K562 (cell line): ENCODE measurements around the gene TMEM150C. TPM values are rescaled to one million over a fixed set of nuclear protein-coding genes. Genes with fewer than 3 reads are reported as not detected.

Experiments used
- ATAC-seq: fragments of 200-7000 bp; cut with Tn5 transposase; 3 replicates; pipeline ENCODE4 v1.9.1; 2020; ENCODE audit warnings: moderate library complexity
- BruUV-seq: library from RNA; stranded (reverse); fragments of 400-500 nt; replicated peaks from 2 replicates; lab custom pipeline; 2021; lab: Mats Ljungman, UMichigan
- CTCF ChIA-PET: fragments of 300-600 bp; formaldehyde crosslinking; extraction: SDS; loops from one replicate; lab custom pipeline; 2021; ENCODE audit warnings: low intra/inter-chr PET ratio; lab: Yijun Ruan, JAX
- POLR2A ChIA-PET: fragments of 300-600, 350-650 bp; sonication (Branson Sonifier 250); formaldehyde crosslinking; extraction: SDS; loops from one replicate; lab custom pipeline; 2021; ENCODE audit warnings: antibody characterized with exemption, inconsistent platforms; lab: Yijun Ruan, JAX
- DNase-seq, 4 experiments: peaks; one replicate each; pipeline versions ENCODE4 v3.0.0 to v3.0.0-alpha.2; 2011 to 2018; ENCODE audit warnings: low spot score in 3 of 4, mixed read lengths in 3 of 4; ENCODE audit errors: extremely low read depth in 1 of 4
- FAIRE-seq: peaks from 2 replicates; lab custom pipeline; 2011; peaks lifted over from hg19 to GRCh38; lab: Jason Lieb, UNC
- H2AFZ ChIP-seq: 2 replicates; pipeline ENCODE4 v1.6.0; 2011; ENCODE audit warnings: low read depth, low read length, control low read depth, inconsistent platforms
- H3K27ac ChIP-seq: fragments of 200-600 bp; 3 replicates; pipeline ENCODE4 v1.8.0; 2011; ENCODE audit warnings: low read depth, mild to moderate bottlenecking, control low read depth, inconsistent platforms, low read length, moderate library complexity, mixed read lengths; ENCODE audit errors: extremely low read depth
- H3K27me3 ChIP-seq, 2 experiments: fragments of 300-600 bp in 1 of 2; 2 replicates in 1 of 2; 3 replicates in 1 of 2; pipeline versions ENCODE4 v1.6.0 to v1.8.0; 2011; ENCODE audit warnings: inconsistent platforms in 2 of 2, low read length in 2 of 2, mild to moderate bottlenecking in 1 of 2, mixed read lengths in 1 of 2, moderate library complexity in 1 of 2; ENCODE audit not compliant: control insufficient read depth in 2 of 2, insufficient read depth in 2 of 2
- H3K36me3 ChIP-seq: fragments of 300-600 bp; 3 replicates; pipeline ENCODE4 v1.8.0; 2011; ENCODE audit warnings: mild to moderate bottlenecking, low read length, inconsistent platforms; ENCODE audit not compliant: control insufficient read depth, insufficient read depth
- H3K4me1 ChIP-seq, 2 experiments: fragments of 200-600 bp in 1 of 2; replicated peaks in 1 of 2; 2 replicates in 1 of 2; 3 replicates in 1 of 2; pipeline versions ENCODE4 v1.5.1 to v1.8.0; 2011; ENCODE audit warnings: inconsistent platforms in 2 of 2, low read length in 2 of 2, mild to moderate bottlenecking in 1 of 2, mixed read lengths in 1 of 2, moderate library complexity in 1 of 2; ENCODE audit not compliant: control insufficient read depth in 2 of 2, insufficient read depth in 2 of 2
- H3K4me2 ChIP-seq: 2 replicates; pipeline ENCODE4 v1.6.1; 2011; ENCODE audit warnings: low read length, control low read depth, inconsistent platforms, mixed read lengths; ENCODE audit not compliant: insufficient read depth
- H3K4me3 ChIP-seq: fragments of 200-600 bp; sonication (generic), shearing (Covaris generic); 2 replicates; pipeline ENCODE4 v1.5.1; 2016; ENCODE audit warnings: control low read depth, inconsistent platforms
- H3K79me2 ChIP-seq: fragments of 200-600 bp; 3 replicates; pipeline ENCODE4 v1.8.0; 2011; ENCODE audit warnings: low read length, inconsistent platforms; ENCODE audit not compliant: control insufficient read depth, insufficient read depth
- H3K9ac ChIP-seq, 2 experiments: 2 replicates each; pipeline versions ENCODE4 v1.6.0 to v1.6.1; 2011; ENCODE audit warnings: low read depth in 2 of 2, low read length in 2 of 2, control low read depth in 1 of 2, inconsistent platforms in 1 of 2, mild to moderate bottlenecking in 1 of 2, mixed read lengths in 1 of 2; ENCODE audit not compliant: insufficient read depth in 1 of 2
- H3K9me1 ChIP-seq: one replicate; pipeline ENCODE4 v1.6.0; 2011; ENCODE audit warnings: inconsistent platforms, mild to moderate bottlenecking, low read length, moderate library complexity; ENCODE audit not compliant: control insufficient read depth, insufficient read depth
- H3K9me3 ChIP-seq: replicated peaks from 2 replicates; pipeline ENCODE4 v1.5.1; 2011; ENCODE audit warnings: low read depth, low read length, inconsistent platforms; ENCODE audit not compliant: control insufficient read depth, insufficient read depth
- H4K20me1 ChIP-seq: replicated peaks from 2 replicates; pipeline ENCODE4 v1.6.1; 2011; ENCODE audit warnings: low read length, inconsistent platforms, mixed read lengths; ENCODE audit not compliant: control insufficient read depth, insufficient read depth
- CXXC5 ChIP-seq: fragments of 250-450 bp; sonication (Bioruptor Pico); IDR thresholded peaks from 2 replicates; pipeline ENCODE4 v1.8.0; 2022; ENCODE audit warnings: inconsistent platforms, mild to moderate bottlenecking, moderate library complexity
- NR1H2 ChIP-seq: sonication (generic); formaldehyde crosslinking; IDR thresholded peaks from 2 replicates; pipeline ENCODE4 v1.4.0; 2020; ENCODE audit warnings: mild to moderate bottlenecking, missing genetic modification reagents
- PHB2 ChIP-seq: fragments of 450-650 bp; IDR thresholded peaks from 2 replicates; pipeline ENCODE4 v1.6.1; 2017; ENCODE audit warnings: low read depth
- PTBP1 ChIP-seq: fragments of 200-400 bp; formaldehyde crosslinking; IDR thresholded peaks from 2 replicates; pipeline ENCODE4 v1.6.1; 2017; ENCODE audit warnings: low read depth, low read length
- STAT6 ChIP-seq: sonication (generic); formaldehyde crosslinking; IDR thresholded peaks from 2 replicates; pipeline ENCODE4 v1.8.1; 2023; ENCODE audit warnings: mild to moderate bottlenecking, missing genetic modification reagents
- ZFX ChIP-seq: sonication (generic); formaldehyde crosslinking; IDR thresholded peaks from 2 replicates; pipeline ENCODE4 v1.8.0; 2022; ENCODE audit warnings: mild to moderate bottlenecking, missing genetic modification reagents, moderate library complexity
- ZNF584 ChIP-seq: fragments of 200-800 bp; sonication (Bioruptor generic); IDR thresholded peaks from 2 replicates; pipeline ENCODE4 v1.6.1; 2016; ENCODE audit warnings: low read depth, mild to moderate bottlenecking, missing genetic modification characterization, missing compliant biosample characterization
- WGBS: fragments of 100-300 bp; shearing (Covaris generic); methylation state at CpG from one replicate; pipeline ENCODE4 v1.1.6; 2016; ENCODE audit warnings: low coverage, mixed read lengths; ENCODE audit not compliant: insufficient coverage; ENCODE audit errors: missing lambda C conversion rate; 5-methylcytosine and 5-hydroxymethylcytosine counted together
- in situ Hi-C: fragments of 300-500 bp; cut with MboI; formaldehyde crosslinking; loops from 4 replicates; pipeline ENCODE4 v1.15.0; 2018; ENCODE audit warnings: inconsistent platforms, mixed read lengths
- intact Hi-C: fragments of 100-400 bp; cut with micrococcal nuclease; formaldehyde crosslinking; loops from 2 replicates; pipeline ENCODE4 v1.14.2; 2022
- polyA plus RNA-seq, 8 experiments: library from polyadenylated mRNA; depleted of rRNA in 4 of 8; stranded (reverse) in 5 of 8; unstranded in 3 of 8; fragments of >200 nt; fragmentation: Nextera tagmentation in 2 of 8; fragmentation: Illumina TruSeq in 1 of 8; extraction: Ambion mirVana in 2 of 8; extraction: Trizol in 1 of 8; gene quantifications; 2 replicates each; pipeline versions ENCODE4 v1.2.1 to v1.2.3, GENCODE V29; 2011 to 2014; ENCODE audit warnings: inconsistent platforms in 1 of 8, missing spikeins in 1 of 8
- total RNA-seq, 7 experiments: library from RNA; depleted of rRNA in 6 of 7; stranded (reverse); fragments of >200 nt in 6 of 7; fragmentation: Illumina TruSeq in 2 of 7; extraction: Trizol in 2 of 7; gene quantifications; 2 replicates each; pipeline versions ENCODE4 v1.2.1 to v1.2.3, GENCODE V29; 2011 to 2021; ENCODE audit warnings: low replicate concordance in 1 of 7

The TMEM150C gene
- total and polyA plus RNA-seq, 9 of the 15 experiments (the other 6 are each of a cell fraction or from before 2014, with no cell fraction given) = 0.07 TPM; not detected in 8

- H4K20me1 ChIP-seq = no peaks in the 10 kb centered on the region
- BruUV-seq = no TSS peak
- no peak overlapping the region for H3K9ac ChIP-seq
- DNase-seq = no peak
- H3K4me3 ChIP-seq = no peak overlapping the region
- no peak overlapping the region for H3K4me2 ChIP-seq
- peaks cover 14 to 27% of the 10 kb centered on the region in 2 experiments for H3K27me3 ChIP-seq
- ChIA-PET POLR2A (interaction anchor here (1.6 kb wide), 1 partner anchor 13 kb away, joined by 5 read pairs; no protein-coding TSS in a partner anchor), CTCF (interaction anchor here (0.6 kb wide), 1 partner anchor 499 kb away, joined by 3 read pairs; no protein-coding TSS in a partner anchor)
- no peaks in the 10 kb centered on the region for H3K9me3 ChIP-seq
- TF ChIP-seq PHB2 = no peak
- no peak for TF ChIP-seq NR1H2 (CRISPR knock-in tag)
- TF ChIP-seq PTBP1 = no peak
- TF ChIP-seq ZNF584 (CRISPR knock-in tag) = no peak
- TF ChIP-seq STAT6 (CRISPR knock-in tag) = no peak
- TF ChIP-seq ZFX = no peak
- TF ChIP-seq CXXC5 (CRISPR knock-in tag) = no peak
- no peaks in the 10 kb centered on the region for H3K79me2 ChIP-seq
- no peak for ATAC-seq
- no peaks in the 10 kb centered on the region for H3K4me1 ChIP-seq
- no peak overlapping the region for H2AFZ ChIP-seq
- intact Hi-C loops = no loop called here
- in situ Hi-C loops = no loop called here
- 4% methylated on average over 2 of the region's 2 CpGs for WGBS
- H3K9me1 ChIP-seq = no peaks in the 10 kb centered on the region
- no peak overlapping the region for H3K27ac ChIP-seq
- H3K36me3 ChIP-seq = no peaks in the 10 kb centered on the region
- FAIRE-seq = no peak
Measured at GRCh38 chr4:82513382-82513781, 48.4 kb downstream of the TMEM150C start.
